Pulmonary artery endothelial cell (primary cell): ENCODE measurements around the gene NUTM2E. TPM values are rescaled to one million over a fixed set of nuclear protein-coding genes. Genes with fewer than 3 reads are reported as not detected.
"Not testable (repeated sequence)": the region's sequence is repeated elsewhere in the genome, so short reads cannot be mapped to it uniquely, and the experiment has no call there.

Source experiments
- DNase-seq: peaks from one replicate; pipeline ENCODE4 v3.0.0-alpha.2; 2011; ENCODE audit warnings: low read depth, low spot score
- total RNA-seq: library from RNA; depleted of rRNA; stranded (reverse); fragments of >200 nt; gene quantifications from 2 replicates; pipeline ENCODE4 v1.2.3, GENCODE V29; 2014

The NUTM2E gene, protein sequence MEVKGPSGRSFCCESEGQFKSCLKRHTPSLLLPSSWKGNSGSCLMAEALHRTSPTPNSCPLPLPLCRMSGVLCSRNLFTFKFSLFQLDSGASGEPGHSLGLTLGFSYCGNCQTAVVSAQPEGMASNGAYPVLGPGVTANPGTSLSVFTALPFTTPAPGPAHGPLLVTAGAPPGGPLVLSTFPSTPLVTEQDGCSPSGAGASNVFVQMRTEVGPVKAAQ (N-terminal part only)
- 0.04 and 0.07 TPM in 2 replicates for total RNA-seq

DNA sequence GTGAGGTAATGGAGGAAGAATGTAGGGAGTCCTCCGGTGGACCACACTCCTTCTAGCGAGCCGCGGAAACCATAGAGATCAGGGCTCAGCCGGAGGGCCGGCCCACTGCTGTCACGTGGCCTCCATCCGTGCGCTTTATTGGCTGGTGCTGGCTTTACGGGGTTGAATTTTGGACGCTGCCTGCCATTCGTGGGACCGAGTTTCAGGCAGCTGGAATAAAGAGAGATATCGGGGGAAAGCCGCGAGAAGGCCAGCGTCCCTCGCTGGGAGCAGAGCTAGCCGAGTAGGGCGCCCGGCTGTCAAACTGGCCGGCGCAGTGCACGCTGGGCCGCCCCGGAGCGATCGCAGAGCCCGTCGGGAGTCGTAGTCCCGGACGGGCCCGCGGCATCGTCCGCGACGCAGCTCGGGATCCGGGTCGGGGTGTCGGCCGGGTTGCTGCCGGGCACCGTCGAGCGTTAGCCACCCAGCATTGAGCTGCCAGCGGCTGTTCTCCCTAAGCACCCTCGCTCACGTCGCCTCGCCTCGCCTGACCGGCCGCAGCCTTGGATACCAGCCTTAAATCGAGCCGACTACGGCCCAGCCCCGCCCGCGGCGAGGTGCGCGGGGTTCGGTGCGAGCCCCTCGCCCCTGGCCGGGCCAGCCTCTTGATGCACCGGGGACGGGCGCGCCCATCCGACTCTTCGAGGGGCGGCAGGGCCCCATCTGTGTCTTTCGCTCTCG, at the start of gene NUTM2E:
Gene NUTM2E (plus strand): TSS at position 244 of the 720 bp plus-strand sequence. CDS start 15,002 bp downstream, outside the sequence.
- peak; percentile 17 for DNase-seq

DNA sequence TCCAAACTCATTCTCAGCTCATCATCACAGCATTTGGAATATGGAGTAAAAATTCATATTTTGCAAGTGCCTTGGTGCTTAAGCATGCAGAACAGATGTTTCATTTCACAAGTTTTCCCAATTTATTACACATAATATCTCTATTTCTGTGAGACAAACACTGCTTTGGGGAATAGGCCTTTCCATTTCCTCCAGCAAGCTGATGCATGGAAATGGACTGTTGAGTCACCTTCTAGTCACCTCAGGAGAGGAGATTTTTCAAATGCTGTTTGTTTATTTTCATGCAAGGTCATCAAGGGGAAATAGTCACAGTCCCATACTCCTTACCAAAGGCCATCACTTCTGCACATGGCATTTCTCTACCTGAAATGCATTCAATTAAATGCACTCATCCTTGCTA, 48.5 kb upstream of the NUTM2E start:
- DNase-seq: not testable (repeated sequence)

DNA sequence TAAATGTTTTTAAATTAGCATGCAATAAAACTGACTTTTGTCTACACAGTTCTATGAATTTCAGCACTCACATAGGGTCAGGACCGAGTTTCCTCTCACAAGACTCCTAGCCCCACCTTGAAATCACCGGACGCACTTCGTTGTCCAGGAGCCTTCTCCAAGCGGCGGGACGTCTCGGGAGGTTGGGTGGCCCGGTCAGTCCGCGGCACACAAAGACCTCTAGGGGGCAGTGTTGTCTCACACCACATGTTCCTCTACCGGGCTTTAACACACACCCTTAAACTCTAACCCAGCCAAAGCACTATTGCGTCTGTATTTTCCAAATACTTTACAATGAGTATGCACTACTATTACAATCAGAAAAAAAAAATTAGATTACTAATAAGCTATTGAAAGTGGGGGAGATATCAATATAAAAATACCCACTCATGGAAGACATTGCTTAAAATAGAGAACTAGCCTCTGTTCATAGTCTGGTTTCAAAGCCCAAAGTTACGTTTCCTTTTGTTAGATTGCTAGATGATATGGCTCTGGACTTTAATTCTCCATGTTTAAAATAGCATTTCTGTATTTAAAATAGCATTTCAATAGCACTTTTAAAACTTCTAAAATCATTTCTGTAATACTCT, 47.1 kb upstream of the NUTM2E start:
- DNase-seq: peak; percentile 30

DNA sequence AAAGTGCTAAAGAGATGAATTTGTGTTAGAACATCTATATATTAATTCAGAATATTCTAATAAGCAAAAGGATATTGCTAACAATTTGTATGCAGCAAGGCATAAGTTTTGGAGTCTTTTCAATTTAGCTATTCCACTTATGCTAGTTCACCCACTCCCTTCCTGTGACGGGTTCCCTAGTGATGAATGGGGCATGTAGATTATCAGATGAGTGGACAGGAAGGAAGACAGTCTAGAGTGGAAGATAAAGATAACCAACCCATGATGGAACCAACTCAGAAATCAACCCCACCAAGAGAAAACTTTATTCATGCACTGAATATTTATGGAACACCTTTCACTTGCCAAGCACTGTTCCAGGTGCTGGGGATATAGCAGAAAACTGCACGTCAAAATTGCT, 46.5 kb upstream of the NUTM2E start:
- not testable (repeated sequence) for DNase-seq

DNA sequence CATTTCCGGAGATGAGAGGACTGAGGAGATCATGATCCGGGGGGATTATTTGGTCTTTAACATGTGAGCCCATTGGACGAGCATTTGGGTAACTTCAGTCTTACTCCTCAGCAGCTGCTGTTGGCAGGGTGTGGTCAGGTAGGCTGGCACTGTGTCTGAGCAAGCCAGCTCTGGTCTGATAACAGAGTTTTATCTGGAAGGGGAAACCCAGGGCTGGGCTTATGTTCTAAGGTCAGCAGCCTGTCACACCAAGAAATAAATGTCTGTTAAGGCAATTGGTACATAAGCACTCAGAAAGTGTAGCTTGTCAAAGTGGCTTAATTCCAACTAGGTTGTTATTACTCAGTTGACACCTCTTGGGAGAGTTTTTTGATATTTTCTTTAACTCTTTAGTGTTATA, 45.0 kb upstream of the NUTM2E start:
- not testable (repeated sequence) for DNase-seq

DNA sequence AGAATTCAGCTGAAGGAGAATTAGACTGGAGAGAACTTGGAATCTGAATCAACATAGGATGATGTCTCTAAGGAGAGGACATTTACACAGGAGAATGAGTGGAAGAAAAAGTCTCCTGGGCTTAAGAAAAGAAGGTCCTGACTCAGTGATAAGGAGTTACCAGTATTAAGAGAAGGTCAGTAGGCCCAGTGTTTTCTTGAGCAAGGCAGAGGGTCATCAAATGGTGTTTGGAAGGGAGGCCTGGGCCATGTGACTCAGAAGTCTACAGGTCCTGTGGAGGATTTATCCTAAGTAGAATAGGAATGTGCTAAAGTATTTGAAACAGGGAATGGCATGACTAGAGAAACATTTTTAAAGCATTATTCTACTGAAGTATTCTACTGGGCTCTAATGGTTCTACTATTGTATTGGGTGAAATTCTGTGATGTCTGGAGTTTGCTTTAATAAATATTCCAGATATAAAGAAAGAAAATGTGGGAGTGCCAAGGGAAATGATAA, 39.0 kb upstream of the NUTM2E start:
- not testable (repeated sequence) for DNase-seq

DNA sequence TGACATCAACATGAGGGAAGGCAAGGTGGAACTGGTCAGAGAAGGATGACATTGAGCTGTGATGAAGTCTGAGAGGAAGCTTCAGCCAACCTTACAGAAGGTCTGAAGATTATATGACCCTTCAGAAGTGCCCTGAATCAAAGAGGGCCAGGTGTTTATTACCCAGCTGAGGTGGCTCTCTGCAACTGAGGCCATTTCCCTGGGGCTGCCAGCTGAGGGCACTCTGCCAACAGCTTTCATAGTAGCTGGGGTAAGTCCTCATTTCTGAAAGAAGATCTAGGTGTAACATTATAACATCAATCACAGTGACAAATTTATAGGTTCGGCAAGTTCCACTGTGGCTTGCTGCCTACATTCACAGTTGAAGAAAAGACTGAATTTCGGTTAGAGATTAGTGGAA, 37.2 kb upstream of the NUTM2E start:
- not testable (repeated sequence) for DNase-seq

DNA sequence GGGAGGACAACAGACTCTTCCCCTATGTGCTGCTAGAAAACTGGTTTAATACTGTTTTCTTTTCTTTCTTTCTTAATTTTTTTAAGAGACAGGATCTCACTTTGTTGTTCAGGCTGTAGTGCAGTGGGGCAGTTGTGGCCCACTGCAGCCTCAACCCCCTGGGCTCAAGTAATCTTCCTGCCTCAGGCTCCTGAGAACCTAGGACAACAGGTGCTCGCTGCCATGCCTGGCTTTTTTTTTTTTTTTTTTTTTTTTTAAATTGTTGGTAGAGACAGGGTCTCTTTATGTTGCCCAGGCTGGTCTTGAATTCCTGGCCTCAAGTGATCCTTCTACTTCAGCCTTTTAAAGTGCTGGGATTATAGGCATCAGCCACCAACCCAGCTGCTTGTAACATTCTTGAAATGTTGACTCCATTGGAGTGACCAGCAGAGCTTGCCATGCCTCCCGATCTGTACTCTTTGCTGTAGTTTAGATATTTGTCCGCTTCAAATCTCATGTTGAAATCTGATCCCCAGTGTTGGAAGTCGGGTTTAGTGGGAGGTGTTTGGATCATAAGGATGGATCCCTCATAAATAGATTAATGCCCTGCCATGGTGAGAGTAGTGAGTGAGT, 34.5 kb upstream of the NUTM2E start:
- DNase-seq: not testable (repeated sequence)

DNA sequence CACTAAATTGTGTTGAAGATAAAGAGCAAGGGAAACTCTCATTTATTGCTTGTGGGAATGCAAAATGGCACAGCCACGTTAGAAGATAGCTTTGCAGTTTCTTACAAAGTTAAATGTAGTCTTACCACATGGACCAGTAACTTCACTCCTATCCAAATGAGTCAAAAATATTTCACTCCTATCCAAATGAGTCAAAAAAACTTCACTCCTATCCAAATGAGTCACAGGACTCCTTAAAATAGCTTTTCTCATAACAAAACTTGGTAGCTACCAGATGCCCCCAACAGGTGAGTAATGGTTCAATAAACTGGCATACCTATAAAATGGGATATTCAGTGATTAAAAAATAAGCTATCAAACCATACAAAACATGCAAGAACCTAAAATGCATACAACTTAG, 27.2 kb upstream of the NUTM2E start:
- DNase-seq: not testable (repeated sequence)

DNA sequence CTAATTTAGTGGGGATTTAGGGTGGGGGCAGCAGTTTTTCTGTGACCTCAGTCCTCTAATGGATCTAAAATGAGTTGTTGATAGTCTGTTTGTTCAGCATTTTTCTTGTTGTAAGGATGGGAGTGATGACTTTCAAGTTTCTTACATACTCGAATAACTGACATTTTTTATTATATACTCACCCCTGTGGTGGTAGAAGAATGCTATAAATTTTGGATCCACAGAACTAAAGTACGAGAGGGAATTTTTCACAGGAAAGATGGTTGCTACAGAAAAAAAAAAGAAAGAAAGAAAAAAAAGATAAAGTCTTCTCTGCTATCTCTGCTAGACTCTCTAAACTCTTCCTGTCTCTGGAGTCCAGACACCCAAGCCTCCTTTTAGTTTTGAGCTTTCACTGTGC, 20.7 kb upstream of the NUTM2E start:
- DNase-seq: not testable (repeated sequence)

DNA sequence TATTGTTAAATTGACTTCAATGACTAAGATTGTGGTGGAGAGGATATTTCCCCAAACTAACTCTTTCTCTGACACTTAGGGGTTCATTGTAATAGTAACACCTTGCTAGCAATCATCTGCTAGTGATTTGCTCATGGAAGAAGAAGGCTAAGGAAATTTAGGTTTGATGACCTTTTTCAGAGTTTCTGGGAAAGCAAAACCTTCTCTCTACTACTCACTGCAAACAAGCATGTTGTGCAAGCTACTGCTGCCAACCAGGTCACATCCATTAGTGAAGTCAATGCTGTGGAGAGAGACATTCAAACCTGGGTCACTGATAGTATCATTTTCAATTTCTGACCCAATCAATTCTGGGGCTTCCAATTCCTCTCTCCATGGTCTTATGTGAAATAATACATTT, 14.6 kb upstream of the NUTM2E start:
- not testable (repeated sequence) for DNase-seq

DNA sequence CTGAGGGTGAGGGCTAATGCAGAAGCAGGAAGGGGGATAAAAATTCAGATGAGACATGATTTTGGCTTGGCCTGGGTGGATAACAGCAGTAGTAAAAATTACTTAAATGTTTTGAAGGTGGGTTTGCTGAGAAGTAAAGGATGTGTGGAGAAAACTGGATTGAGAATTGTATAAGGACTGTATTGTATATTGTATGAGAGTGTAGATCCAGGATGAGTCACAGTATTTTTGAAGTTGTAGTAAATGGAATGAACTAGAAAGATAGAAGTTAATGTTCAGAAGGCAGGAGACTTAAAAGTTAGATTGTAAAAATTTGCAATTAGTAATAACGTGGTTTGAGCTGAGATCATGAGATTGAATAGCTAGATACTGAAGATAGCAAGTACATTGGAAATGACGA, 10.2 kb upstream of the NUTM2E start:
- not testable (repeated sequence) for DNase-seq

DNA sequence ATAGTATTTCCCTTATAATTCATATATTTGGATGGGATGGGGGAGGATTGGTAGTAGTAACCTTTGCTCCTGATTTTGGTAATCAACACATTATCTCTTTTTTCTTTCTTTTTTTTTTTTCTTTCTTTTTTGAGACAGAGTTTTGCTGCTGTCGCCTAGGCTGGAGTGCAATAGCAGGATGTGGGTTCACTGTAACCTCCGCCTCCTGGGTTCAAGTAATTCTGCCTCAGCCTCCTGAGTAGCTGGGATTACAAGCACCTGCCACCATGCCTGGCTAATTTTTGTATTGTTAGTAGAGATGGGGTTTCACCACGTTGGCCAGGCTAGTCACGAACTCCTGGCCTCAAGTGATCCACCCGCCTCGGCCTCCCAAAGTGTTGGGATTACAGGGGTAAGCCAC, 3.2 kb upstream of the NUTM2E start:
- not testable (repeated sequence) for DNase-seq

DNA sequence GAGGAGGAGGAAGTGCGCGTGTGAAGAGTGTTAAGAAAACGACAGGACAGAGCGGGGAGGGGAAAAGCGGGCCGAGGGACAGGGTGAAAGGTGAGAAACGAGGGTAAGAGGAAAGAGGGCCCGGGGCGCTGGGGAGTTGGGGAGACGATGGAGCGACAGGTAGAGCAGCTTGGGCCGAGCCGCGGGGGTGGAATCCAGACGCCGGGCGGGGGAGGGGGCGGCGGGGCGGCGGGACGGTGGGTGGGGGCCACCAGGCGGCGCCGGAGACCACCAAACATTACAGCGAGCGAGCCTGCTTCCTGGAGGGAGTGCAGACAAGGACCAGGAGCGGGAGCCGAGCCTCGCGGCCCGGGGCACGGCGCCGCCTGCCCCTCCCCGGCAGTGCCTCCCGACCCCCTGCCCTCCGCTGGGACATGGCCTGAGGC, 940 bp upstream of the NUTM2E start:
- not testable (repeated sequence) for DNase-seq

DNA sequence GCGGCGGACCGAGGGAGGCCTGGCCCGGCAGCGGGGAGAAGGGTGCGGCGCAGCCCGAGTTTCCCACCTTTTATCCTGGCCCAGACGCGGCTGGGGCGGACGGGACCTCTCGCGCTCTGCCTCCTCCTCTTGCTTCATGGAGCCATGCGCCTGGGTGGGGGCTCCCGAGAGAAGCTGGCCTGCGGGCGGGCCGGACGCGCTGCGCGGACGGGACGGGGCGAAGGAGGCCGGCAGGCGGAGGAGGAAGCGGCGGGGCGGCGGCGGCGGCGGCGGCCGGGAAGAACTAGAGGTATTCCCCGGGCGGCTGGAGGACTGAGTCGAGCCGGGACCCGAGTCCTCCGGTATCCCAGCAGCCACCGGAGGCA, 426 bp upstream of the NUTM2E start:
- DNase-seq: not testable (repeated sequence)

DNA sequence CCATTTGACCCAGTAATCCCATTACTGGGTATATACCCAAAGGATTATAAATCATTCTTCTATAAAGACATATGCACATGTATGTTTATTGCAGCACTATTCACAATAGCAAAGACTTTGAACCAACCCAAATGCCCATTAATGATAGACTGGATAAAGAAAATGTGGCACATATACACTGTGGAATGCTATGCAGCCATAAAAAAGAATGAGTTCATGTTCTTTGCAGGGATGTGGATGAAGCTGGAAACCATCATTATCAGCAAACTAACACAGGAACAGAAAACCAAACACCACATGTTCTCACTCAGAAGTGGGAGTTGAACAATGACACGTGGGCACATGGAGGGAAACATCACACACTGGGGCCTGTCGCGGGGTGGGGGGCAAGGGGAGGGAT, 7.3 kb downstream of the NUTM2E start:
- DNase-seq: not testable (repeated sequence)

DNA sequence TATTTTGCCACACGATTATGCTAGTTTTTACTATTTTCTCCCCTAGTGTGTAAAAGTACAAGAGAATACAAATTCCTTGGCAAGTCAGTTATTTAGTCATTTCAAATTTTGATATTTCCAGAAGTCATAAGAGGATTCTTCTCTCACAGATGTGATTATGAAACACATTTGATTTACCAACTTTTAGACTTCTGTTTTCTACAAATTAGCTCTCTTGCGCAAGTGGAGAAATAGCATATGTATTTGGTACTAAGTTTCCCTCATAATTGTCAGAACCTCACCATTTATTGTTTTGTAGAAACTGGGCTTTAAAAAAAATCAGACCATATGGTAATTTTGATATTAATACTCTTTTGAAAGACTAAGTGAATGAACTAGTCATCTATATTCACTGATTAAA, 9.4 kb downstream of the NUTM2E start:
- not testable (repeated sequence) for DNase-seq

DNA sequence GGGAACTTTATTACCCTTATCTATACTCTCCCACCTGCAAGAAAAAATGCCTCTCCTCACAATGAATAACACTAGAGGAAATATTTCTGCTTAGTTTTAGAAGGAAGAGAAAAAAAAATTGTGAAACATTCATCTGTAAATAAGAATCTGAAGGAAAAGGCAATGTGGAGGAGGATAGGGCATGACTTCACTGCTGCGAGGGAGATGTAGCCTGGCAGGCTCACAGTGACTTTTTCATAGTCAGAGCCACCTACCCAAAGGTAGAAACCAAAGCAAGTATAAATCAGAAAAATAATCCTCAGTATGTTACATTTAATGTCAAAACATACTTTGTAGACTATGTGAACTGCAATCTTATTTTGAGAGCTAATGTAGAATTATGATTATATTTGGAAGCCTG, 10.4 kb downstream of the NUTM2E start:
- not testable (repeated sequence) for DNase-seq

DNA sequence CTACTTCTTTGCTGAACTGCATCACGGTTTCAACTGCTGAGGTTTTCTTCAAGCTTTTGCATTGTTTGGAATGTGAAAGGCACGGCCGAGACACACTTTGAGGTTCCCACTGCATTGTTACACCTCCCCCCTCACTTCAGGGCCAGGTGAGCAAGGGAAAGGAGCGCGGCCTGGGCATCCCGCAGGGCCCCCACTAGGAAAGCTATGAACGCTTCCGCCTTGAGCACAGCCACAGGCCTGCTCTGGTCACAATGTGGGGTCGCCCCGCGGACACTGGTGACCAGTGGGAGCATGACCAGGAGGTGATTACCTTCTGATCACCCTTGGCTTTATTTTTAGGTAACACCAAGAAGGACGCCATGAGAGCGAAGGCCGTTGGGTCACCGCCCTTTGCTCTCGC, 11.9 kb downstream of the NUTM2E start:
- DNase-seq: not testable (repeated sequence)

DNA sequence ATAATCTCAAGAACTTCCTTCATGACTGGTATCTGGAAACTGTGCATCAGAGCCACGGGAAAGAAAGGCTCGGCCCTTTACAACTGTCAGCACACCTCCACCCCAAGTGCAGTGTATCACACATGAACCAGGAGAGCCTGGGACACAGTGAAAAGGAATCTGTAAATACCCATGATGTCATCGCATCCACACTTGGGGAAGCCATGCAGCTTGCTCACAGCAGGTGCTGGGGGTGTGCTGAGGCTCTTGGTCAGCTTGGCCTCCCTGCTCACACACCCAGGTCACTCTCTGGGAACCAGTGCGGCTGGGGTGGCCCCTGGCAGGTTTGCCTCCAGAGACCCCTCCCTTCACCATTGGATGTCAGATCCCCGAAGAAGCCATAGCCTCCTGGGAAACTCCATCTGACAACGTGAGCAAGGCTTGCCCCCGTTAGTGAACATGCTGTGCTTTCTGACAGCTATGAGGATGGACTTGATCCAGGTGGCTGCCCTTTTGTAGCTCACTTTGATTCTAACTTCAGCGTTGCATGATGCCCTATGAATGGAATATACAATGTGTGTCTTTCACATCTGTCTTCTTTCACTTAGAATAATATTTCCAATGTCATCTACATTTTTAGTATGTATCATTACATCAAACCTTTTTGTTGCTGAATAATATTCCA, 26.8 kb downstream of the NUTM2E start:
- DNase-seq: not testable (repeated sequence)

DNA sequence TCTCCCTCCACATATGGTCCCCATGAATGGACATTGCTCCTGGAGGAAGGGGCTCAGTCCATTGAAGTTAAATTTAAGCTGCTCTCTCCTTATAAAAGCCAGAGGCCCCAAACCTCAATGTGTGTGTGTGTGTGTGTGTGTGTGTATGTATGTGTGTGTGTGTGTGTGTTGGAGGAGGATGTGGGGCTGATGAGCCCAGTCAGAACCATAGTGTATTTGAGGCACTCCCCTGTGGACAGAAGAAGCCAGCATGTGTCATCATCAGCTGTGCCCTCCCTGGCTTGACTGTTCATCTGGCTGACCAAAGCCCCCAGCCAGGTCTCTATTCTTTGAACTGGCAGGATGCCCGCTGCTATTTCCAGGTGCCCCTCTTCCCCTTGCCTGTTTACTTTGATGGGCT, 35.7 kb downstream of the NUTM2E start:
- not testable (repeated sequence) for DNase-seq
